ENCODE results near the gene DPP7.

GRCh38 chr9:137074657-137075274, 39.8 kb downstream of the DPP7 start:
- no peak for TF ChIP-seq CTCF (IDR thresholded peaks at IDR 0.05)
- no peak for TF ChIP-seq POLR2A (IDR thresholded peaks at IDR 0.05)
